Endodermal cell (in vitro differentiated cells): ENCODE measurements around the gene INTU. TPM values are rescaled to one million over a fixed set of nuclear protein-coding genes. Genes with fewer than 3 reads are reported as not detected.
A peak's percentile ranks its signal among the peaks of the same experiment; 100 is the strongest.

Experiments
- DNase-seq: peaks from one replicate; pipeline ENCODE4 v3.0.0-alpha.2; 2017
- H3K27ac ChIP-seq: 2 replicates; pipeline ENCODE4 v1.5.1; 2013; ENCODE audit warnings: mild to moderate bottlenecking, low read depth, low read length, moderate library complexity
- H3K27me3 ChIP-seq: 2 replicates; pipeline ENCODE4 v1.6.1; 2013; ENCODE audit warnings: mild to moderate bottlenecking, low read length, moderate library complexity; ENCODE audit not compliant: insufficient read depth, control insufficient read depth, poor library complexity, severe bottlenecking
- H3K36me3 ChIP-seq: 2 replicates; pipeline ENCODE4 v1.7.0; 2013; ENCODE audit warnings: mild to moderate bottlenecking, low read length, moderate library complexity; ENCODE audit not compliant: control insufficient read depth, insufficient read depth
- H3K4me1 ChIP-seq: one replicate; pipeline ENCODE4 v1.7.0; 2013; ENCODE audit warnings: low read length; ENCODE audit not compliant: control insufficient read depth, insufficient read depth
- H3K4me3 ChIP-seq: 2 replicates; pipeline ENCODE4 v1.5.1; 2013; ENCODE audit warnings: mild to moderate bottlenecking, low read length, moderate library complexity
- H3K9ac ChIP-seq: 2 replicates; pipeline ENCODE4 v1.6.1; 2013; ENCODE audit warnings: mild to moderate bottlenecking, low read length, moderate library complexity; ENCODE audit not compliant: poor library complexity, severe bottlenecking; ENCODE audit errors: extremely low read depth
- H3K9me3 ChIP-seq: 2 replicates; pipeline ENCODE4 v1.6.1; 2013; ENCODE audit warnings: mild to moderate bottlenecking, low read length, moderate library complexity; ENCODE audit not compliant: control insufficient read depth
- H3K27ac Mint-ChIP-seq: 2 replicates; pipeline ENCODE4 v1.8.0; 2020; ENCODE audit warnings: mixed read lengths
- H3K27me3 Mint-ChIP-seq: 2 replicates; pipeline ENCODE4 v1.8.0; 2021; ENCODE audit warnings: mild to moderate bottlenecking, mixed read lengths; ENCODE audit not compliant: insufficient read depth
- H3K36me3 Mint-ChIP-seq: 2 replicates; pipeline ENCODE4 v1.8.0; 2020; ENCODE audit warnings: low read depth, mixed read lengths
- H3K4me1 Mint-ChIP-seq: 2 replicates; pipeline ENCODE4 v1.8.0; 2020; ENCODE audit warnings: mixed read lengths
- H3K4me3 Mint-ChIP-seq: 2 replicates; pipeline ENCODE4 v1.8.0; 2020; ENCODE audit warnings: mild to moderate bottlenecking, moderate library complexity, mixed read lengths
- H3K9me3 Mint-ChIP-seq: 2 replicates; pipeline ENCODE4 v1.8.0; 2020; ENCODE audit warnings: mild to moderate bottlenecking, mixed read lengths
- WGBS, 2 experiments: methylation state at CpG; one replicate each; pipeline versions ENCODE4 v1.1.5 to v1.1.7; 2013; ENCODE audit warnings: missing lambda C conversion rate in 2 of 2, mixed read lengths in 1 of 2; ENCODE audit not compliant: insufficient coverage in 1 of 2, insufficient read length in 1 of 2; 5-methylcytosine and 5-hydroxymethylcytosine counted together
- total RNA-seq, 2 donors: library from RNA; stranded (reverse); fragmentation: NEBNext Ultra II Directional in 1 of 2; extraction: Animal tissue kit (Norgen Biotek cat#: 25700) in 1 of 2; gene quantifications; 2 replicates in 1 of 2; 3 replicates in 1 of 2; pipeline ENCODE4 v1.2.1, GENCODE V29; 2021
- TF ChIP-seq, protein P1 (sequence below): fragments of 200-600 bp; sonication (generic); conservative IDR thresholded peaks from 2 replicates; pipeline ENCODE4 v1.5.0; 2021; ENCODE audit warnings: antibody characterized with exemption, mild to moderate bottlenecking

The INTU gene
- total RNA-seq, 2 donors from 2014 or later, result 20.5 to 31.3 TPM

DNA sequence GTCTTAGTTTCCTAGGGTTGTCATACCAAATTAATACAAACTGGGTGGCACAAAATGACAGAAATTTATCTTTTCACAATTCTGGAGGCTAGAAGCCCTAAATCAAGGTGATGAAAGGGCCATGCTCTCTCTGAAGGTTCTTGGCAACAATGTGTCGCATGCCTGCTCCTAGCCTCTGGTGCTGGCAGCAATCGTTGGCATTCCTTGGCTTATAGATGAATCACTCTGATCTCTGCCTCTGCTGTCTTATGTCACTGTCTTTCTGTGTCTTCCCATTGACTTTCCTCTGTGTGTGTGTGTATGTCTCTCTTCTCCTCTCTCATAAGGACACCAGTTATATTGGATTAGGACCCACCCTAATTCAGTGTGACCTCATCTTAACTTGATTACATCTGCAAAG lies 15.9 kb upstream of the INTU start:
- no peaks in the 10 kb centered on the region for H3K36me3 ChIP-seq
- H3K4me3 Mint-ChIP-seq, result no peak overlapping the region
- no peaks in the 10 kb centered on the region for H3K9me3 Mint-ChIP-seq
- no peak for DNase-seq
- H3K36me3 Mint-ChIP-seq, result no peaks in the 10 kb centered on the region
- H3K4me3 ChIP-seq, result no peak overlapping the region
- H3K9ac ChIP-seq, result no peak overlapping the region
- H3K4me1 ChIP-seq, result no peaks in the 10 kb centered on the region
- H3K27ac ChIP-seq, result no peak overlapping the region
- WGBS, 2 experiments, result 76 to 93% methylated on average over 2 of the region's 2 CpGs
- H3K27me3 ChIP-seq, result peaks cover 24% of the 10 kb centered on the region
- H3K4me1 Mint-ChIP-seq, result no peaks in the 10 kb centered on the region
- TF ChIP-seq, protein P1, sequence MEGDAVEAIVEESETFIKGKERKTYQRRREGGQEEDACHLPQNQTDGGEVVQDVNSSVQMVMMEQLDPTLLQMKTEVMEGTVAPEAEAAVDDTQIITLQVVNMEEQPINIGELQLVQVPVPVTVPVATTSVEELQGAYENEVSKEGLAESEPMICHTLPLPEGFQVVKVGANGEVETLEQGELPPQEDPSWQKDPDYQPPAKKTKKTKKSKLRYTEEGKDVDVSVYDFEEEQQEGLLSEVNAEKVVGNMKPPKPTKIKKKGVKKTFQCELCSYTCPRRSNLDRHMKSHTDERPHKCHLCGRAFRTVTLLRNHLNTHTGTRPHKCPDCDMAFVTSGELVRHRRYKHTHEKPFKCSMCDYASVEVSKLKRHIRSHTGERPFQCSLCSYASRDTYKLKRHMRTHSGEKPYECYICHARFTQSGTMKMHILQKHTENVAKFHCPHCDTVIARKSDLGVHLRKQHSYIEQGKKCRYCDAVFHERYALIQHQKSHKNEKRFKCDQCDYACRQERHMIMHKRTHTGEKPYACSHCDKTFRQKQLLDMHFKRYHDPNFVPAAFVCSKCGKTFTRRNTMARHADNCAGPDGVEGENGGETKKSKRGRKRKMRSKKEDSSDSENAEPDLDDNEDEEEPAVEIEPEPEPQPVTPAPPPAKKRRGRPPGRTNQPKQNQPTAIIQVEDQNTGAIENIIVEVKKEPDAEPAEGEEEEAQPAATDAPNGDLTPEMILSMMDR, result no peak
- no peaks in the 10 kb centered on the region for H3K9me3 ChIP-seq
- H3K27me3 Mint-ChIP-seq, result peaks cover 35% of the 10 kb centered on the region
- no peak overlapping the region for H3K27ac Mint-ChIP-seq

DNA sequence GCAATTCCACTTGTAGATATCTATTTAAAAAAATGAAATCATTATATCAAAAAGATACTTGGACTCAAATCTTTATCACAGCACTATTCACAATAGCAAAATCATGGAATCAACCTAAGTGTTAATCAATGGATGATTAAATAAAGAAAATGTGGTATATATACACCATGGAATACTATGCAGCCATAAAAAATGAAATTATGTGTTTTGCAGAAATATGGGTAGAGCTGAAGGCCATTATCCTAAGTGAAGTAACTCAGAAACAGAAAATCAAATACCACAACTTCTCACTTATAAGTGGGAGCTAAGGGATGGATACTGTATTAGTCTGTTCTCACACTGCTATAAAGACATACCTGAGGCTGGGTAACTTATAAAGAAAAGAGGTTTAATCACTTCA lies 14.3 kb upstream of the INTU start:
- peaks cover 39% of the 10 kb centered on the region for H3K27me3 ChIP-seq

DNA sequence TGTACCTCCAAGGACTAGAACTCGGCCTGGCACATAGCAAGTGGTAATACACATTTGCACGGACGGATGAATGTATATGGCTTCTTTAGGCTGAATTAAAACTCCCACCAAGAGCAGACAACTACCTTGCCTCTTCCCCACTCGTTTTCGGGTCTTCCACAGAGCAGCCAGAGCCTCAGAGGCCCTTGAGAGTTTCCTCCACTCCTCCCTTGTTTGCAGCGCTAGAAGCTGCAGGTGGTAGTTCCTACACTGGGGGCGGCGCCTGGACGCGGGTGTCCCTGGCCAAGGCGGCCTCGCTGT lies 10.2 kb upstream of the INTU start:
- Mint-ChIP-seq H3K27me3 (peaks cover 59% of the 10 kb centered on the region), H3K36me3 (no peaks in the 10 kb centered on the region), H3K4me1 (peaks cover 3% of the 10 kb centered on the region), H3K27ac (no peak overlapping the region), H3K9me3 (no peaks in the 10 kb centered on the region), H3K4me3 (peak overlapping the region; percentile 64)
- no peak overlapping the region for H3K9ac ChIP-seq
- H3K4me1 ChIP-seq, result no peaks in the 10 kb centered on the region
- H3K27me3 ChIP-seq, result peaks cover 56% of the 10 kb centered on the region
- no peak overlapping the region for H3K27ac ChIP-seq
- no peaks in the 10 kb centered on the region for H3K9me3 ChIP-seq
- TF ChIP-seq, protein P1, result no peak
- 23 to 100% methylated on average over 1 to 12 of the region's 12 CpGs for WGBS, 2 experiments
- no peaks in the 10 kb centered on the region for H3K36me3 ChIP-seq
- no peak for DNase-seq
- peak overlapping the region; percentile 77 for H3K4me3 ChIP-seq

More for the DNA sequence above, 14.3 kb upstream of the INTU start:
- H3K4me1 ChIP-seq, result no peaks in the 10 kb centered on the region
- Mint-ChIP-seq H3K36me3 (no peaks in the 10 kb centered on the region), H3K4me3 (no peak overlapping the region), H3K27ac (no peak overlapping the region), H3K4me1 (peaks cover 3% of the 10 kb centered on the region), H3K27me3 (peaks cover 47% of the 10 kb centered on the region), H3K9me3 (no peaks in the 10 kb centered on the region)
- no peaks in the 10 kb centered on the region for H3K9me3 ChIP-seq
- H3K27ac ChIP-seq, result no peak overlapping the region
- H3K9ac ChIP-seq, result no peak overlapping the region
- H3K36me3 ChIP-seq, result no peaks in the 10 kb centered on the region
- H3K4me3 ChIP-seq, result no peak overlapping the region
- TF ChIP-seq, protein P1, result no peak
- DNase-seq, result no peak
